Measurements from ENCODE around the gene PLA1A.
"Not testable (repeated sequence)": the region's sequence is repeated elsewhere in the genome, so short reads cannot be mapped to it uniquely, and the experiment has no call there.

PLA1A gene

DNA sequence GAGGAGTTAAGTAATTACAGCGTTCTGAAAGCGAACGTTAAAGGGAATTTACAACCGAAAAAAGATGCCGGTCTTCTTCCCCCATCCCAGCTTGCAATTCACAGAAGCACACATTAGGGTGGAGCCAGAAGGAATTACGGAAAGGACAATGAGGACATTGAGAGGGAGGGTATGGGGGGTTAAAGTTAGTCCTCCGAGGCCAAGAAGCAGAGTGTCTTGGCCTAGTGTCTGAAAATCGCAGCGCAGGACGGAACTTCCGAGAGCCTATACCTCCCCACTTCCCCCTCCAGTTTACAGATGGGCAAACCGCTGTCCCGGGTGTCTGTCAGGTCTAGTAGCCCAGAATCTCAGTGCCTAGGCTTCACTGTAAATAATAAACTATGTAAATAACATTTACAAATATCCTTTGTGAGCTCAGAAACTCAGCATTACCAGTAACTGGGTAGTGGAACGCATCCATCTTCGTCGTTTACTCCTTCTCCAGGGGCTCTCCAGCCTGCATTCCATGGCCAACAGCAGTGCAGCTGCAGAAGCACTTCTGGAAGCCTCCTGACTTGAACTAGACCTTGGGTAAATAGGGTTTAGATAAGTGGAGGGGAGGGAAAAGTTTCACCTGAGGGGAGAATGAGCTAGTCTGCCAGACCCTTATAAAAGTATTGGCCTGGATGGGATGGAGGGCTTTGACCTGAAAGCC, 17.5 kb upstream of the PLA1A start:
- peaks cover 4% of the 10 kb centered on the region for H3K4me1 ChIP-seq (ENCODE audit: control insufficient read depth, insufficient read depth, low read length)
- H3K36me3 ChIP-seq (ENCODE audit: control insufficient read depth, insufficient read depth, low read length) = no peaks in the 10 kb centered on the region
- H3K9me3 ChIP-seq (ENCODE audit: control insufficient read depth, insufficient read depth, low read length) = no peaks in the 10 kb centered on the region
- peak overlapping the region; percentile 84 for H3K4me3 ChIP-seq (ENCODE audit: low read depth, low read length)
- peaks cover 25% of the 10 kb centered on the region for H3K27me3 ChIP-seq (ENCODE audit: control insufficient read depth, insufficient read depth, low read length)
- H3K9ac ChIP-seq (ENCODE audit: low read depth, low read length) = peak overlapping the region; percentile 71

DNA sequence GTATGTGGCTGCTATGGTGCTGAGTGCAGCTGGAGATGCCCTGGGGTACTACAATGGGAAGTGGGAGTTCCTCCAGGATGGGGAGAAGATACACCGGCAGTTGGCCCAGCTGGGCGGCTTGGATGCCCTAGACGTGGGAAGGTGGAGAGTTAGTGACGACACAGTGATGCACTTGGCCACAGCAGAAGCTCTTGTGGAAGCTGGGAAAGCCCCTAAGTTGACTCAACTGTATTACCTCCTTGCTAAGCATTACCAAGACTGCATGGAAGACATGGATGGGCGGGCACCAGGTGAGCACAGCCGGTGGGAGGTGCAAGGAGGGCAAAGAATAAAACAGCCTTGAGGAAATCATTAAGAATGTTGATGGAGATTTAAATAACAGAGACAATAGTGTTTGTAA, 15.5 kb upstream of the PLA1A start:
- Histone ChIP-seq H3K4me3 (ENCODE audit: low read depth, low read length) (no peak overlapping the region), H3K9ac (ENCODE audit: low read depth, low read length) (no peak overlapping the region)

GRCh38 chr3:119585208-119585607, 12.5 kb upstream of the PLA1A start:
- H3K27me3 ChIP-seq (ENCODE audit: control insufficient read depth, insufficient read depth, low read length) = peaks cover 9% of the 10 kb centered on the region

More for the DNA sequence above, 15.5 kb upstream of the PLA1A start:
- Histone ChIP-seq H3K36me3 (ENCODE audit: control insufficient read depth, insufficient read depth, low read length) (no peaks in the 10 kb centered on the region), H3K9me3 (ENCODE audit: control insufficient read depth, insufficient read depth, low read length) (no peaks in the 10 kb centered on the region), H3K4me1 (ENCODE audit: control insufficient read depth, insufficient read depth, low read length) (peaks cover 4% of the 10 kb centered on the region), H3K27me3 (ENCODE audit: control insufficient read depth, insufficient read depth, low read length) (peaks cover 25% of the 10 kb centered on the region)

GRCh38 chr3:119585856-119586570, 11.7 kb upstream of the PLA1A start:
- H3K9ac ChIP-seq (ENCODE audit: low read depth, low read length) = no peak overlapping the region
- H3K27me3 ChIP-seq (ENCODE audit: control insufficient read depth, insufficient read depth, low read length) = peaks cover 5% of the 10 kb centered on the region
- peaks cover 11% of the 10 kb centered on the region for H3K4me1 ChIP-seq (ENCODE audit: control insufficient read depth, insufficient read depth, low read length)
- no peaks in the 10 kb centered on the region for H3K9me3 ChIP-seq (ENCODE audit: control insufficient read depth, insufficient read depth, low read length)
- H3K4me3 ChIP-seq (ENCODE audit: low read depth, low read length) = no peak overlapping the region
- no peaks in the 10 kb centered on the region for H3K36me3 ChIP-seq (ENCODE audit: control insufficient read depth, insufficient read depth, low read length)

More at GRCh38 chr3:119585208-119585607, 12.5 kb upstream of the PLA1A start:
- no peaks in the 10 kb centered on the region for H3K36me3 ChIP-seq (ENCODE audit: control insufficient read depth, insufficient read depth, low read length)
- H3K4me3 ChIP-seq (ENCODE audit: low read depth, low read length) = no peak overlapping the region
- H3K9me3 ChIP-seq (ENCODE audit: control insufficient read depth, insufficient read depth, low read length) = no peaks in the 10 kb centered on the region
- peaks cover 11% of the 10 kb centered on the region for H3K4me1 ChIP-seq (ENCODE audit: control insufficient read depth, insufficient read depth, low read length)
- no peak overlapping the region for H3K9ac ChIP-seq (ENCODE audit: low read depth, low read length)

DNA sequence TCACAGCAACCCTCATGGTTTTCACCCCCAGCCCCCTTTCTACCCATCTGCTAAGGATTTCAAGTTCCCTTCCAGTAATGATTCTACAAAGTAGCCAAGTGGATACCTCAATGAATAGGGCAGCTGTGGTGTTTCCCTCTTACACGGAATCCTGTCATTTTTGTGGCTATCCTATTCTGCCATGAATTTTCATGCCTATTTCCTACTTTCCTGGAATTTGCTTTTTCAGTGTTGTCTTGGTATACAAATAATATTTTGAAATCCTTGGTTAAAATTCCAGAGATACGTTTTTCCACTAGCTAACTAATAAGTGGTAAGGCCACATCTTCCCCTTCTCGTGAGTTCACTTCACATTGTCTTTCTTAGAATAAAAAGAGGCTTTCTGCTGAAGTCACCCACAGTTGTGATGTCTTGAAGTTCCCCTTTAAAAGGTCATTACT, 10.9 kb upstream of the PLA1A start:
- Histone ChIP-seq H3K9ac (ENCODE audit: low read depth, low read length) (no peak overlapping the region), H3K4me3 (ENCODE audit: low read depth, low read length) (no peak overlapping the region), H3K36me3 (ENCODE audit: control insufficient read depth, insufficient read depth, low read length) (no peaks in the 10 kb centered on the region), H3K9me3 (ENCODE audit: control insufficient read depth, insufficient read depth, low read length) (no peaks in the 10 kb centered on the region), H3K4me1 (ENCODE audit: control insufficient read depth, insufficient read depth, low read length) (peaks cover 11% of the 10 kb centered on the region), H3K27me3 (ENCODE audit: control insufficient read depth, insufficient read depth, low read length) (peaks cover under 1% of the 10 kb centered on the region)

DNA sequence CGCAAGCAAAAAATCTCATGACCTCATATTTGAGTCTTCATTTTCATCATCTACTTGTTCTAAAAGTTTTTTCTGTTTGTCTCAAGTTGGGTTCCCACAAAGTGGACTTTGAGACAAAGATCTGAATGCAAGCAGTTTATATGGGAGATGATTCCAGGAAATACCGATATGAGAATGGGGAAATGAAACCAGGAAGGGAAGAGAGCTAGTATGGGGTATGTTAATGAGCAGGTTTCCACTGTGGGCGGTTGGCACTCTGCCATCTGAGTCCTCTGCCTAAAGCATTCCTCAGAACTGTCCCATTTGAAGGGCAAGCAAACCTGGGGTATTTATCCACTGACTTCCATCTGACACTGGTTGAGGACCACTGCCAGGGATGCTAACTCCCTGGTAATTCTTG, 9.6 kb upstream of the PLA1A start:
- Histone ChIP-seq H3K4me1 (ENCODE audit: control insufficient read depth, insufficient read depth, low read length) (peaks cover 11% of the 10 kb centered on the region), H3K9ac (ENCODE audit: low read depth, low read length) (no peak overlapping the region)

GRCh38 chr3:119589102-119589773, 8.4 kb upstream of the PLA1A start:
- no peak overlapping the region for H3K9ac ChIP-seq (ENCODE audit: low read depth, low read length)
- peaks cover 11% of the 10 kb centered on the region for H3K4me1 ChIP-seq (ENCODE audit: control insufficient read depth, insufficient read depth, low read length)
- no peaks in the 10 kb centered on the region for H3K27me3 ChIP-seq (ENCODE audit: control insufficient read depth, insufficient read depth, low read length)
- H3K4me3 ChIP-seq (ENCODE audit: low read depth, low read length) = no peak overlapping the region
- H3K36me3 ChIP-seq (ENCODE audit: control insufficient read depth, insufficient read depth, low read length) = no peaks in the 10 kb centered on the region
- H3K9me3 ChIP-seq (ENCODE audit: control insufficient read depth, insufficient read depth, low read length) = no peaks in the 10 kb centered on the region

More for the DNA sequence above, 9.6 kb upstream of the PLA1A start:
- H3K9me3 ChIP-seq (ENCODE audit: control insufficient read depth, insufficient read depth, low read length) = no peaks in the 10 kb centered on the region
- H3K36me3 ChIP-seq (ENCODE audit: control insufficient read depth, insufficient read depth, low read length) = no peaks in the 10 kb centered on the region
- no peaks in the 10 kb centered on the region for H3K27me3 ChIP-seq (ENCODE audit: control insufficient read depth, insufficient read depth, low read length)
- no peak overlapping the region for H3K4me3 ChIP-seq (ENCODE audit: low read depth, low read length)

DNA sequence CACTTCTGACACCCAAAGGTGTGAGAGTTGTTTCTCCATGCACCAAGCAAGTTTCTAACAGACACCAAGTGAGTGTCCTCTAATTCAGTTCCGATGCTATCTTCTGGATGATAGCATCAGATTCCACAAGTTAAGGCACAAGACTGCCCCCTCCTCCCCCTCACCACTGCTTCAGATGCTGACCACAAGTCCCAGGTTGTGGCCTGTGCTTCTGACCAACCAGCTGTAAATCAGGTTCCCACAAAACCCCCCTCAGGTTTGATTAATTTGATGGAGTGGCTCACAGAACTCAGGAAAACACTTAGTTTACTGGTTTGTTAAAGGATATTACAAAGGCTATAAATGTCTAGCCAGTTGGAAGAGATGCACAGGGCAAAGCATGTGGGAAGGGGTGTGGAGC, 7.0 kb upstream of the PLA1A start:
- peaks cover 11% of the 10 kb centered on the region for H3K4me1 ChIP-seq (ENCODE audit: control insufficient read depth, insufficient read depth, low read length)
- no peak overlapping the region for H3K4me3 ChIP-seq (ENCODE audit: low read depth, low read length)
- no peaks in the 10 kb centered on the region for H3K9me3 ChIP-seq (ENCODE audit: control insufficient read depth, insufficient read depth, low read length)
- H3K9ac ChIP-seq (ENCODE audit: low read depth, low read length) = no peak overlapping the region
- H3K36me3 ChIP-seq (ENCODE audit: control insufficient read depth, insufficient read depth, low read length) = no peaks in the 10 kb centered on the region
- H3K27me3 ChIP-seq (ENCODE audit: control insufficient read depth, insufficient read depth, low read length) = no peaks in the 10 kb centered on the region

DNA sequence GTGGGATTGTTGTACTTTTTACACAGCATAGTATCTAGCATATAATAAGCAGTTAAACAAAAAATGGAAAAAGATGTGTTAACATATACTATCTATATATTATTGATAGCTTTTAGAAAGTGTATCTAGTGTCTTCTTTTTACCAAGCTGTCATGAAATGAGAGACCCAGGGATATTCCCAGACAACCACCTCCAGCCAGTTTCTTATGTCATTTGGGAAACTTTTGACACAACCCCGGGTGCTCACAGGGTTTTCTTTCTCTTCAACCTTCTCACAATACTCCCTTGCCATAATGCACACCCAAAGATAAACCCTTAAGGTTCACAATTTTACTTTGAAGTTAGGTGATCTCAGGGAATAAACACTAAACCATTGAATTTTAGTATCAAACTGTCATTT, 4.8 kb upstream of the PLA1A start:
- Histone ChIP-seq H3K9me3 (ENCODE audit: control insufficient read depth, insufficient read depth, low read length) (no peaks in the 10 kb centered on the region), H3K36me3 (ENCODE audit: control insufficient read depth, insufficient read depth, low read length) (no peaks in the 10 kb centered on the region), H3K4me1 (ENCODE audit: control insufficient read depth, insufficient read depth, low read length) (peaks cover 11% of the 10 kb centered on the region), H3K4me3 (ENCODE audit: low read depth, low read length) (no peak overlapping the region), H3K27me3 (ENCODE audit: control insufficient read depth, insufficient read depth, low read length) (no peaks in the 10 kb centered on the region), H3K9ac (ENCODE audit: low read depth, low read length) (no peak overlapping the region)

DNA sequence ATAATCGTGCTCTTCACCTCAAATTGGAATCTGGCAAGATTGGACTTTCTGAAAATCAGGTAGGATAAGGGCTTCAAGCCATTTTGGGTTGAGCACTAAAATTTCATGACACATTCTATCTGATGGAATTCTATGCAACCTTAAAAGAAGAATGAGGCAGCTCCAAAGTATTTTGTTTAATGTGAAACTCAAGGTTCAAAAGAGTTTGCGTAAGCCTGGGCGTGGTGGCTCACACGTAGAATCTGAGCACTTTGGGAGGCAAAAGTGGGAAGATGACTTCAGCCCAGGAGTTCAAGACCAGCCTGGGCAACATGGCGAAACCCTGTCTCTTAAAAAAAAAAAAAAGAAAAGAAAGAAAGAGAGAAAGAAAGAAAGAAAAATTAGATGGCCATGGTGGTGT, 3.6 kb upstream of the PLA1A start:
- Histone ChIP-seq H3K9ac (ENCODE audit: low read depth, low read length) (no peak overlapping the region), H3K9me3 (ENCODE audit: control insufficient read depth, insufficient read depth, low read length) (no peaks in the 10 kb centered on the region), H3K36me3 (ENCODE audit: control insufficient read depth, insufficient read depth, low read length) (no peaks in the 10 kb centered on the region), H3K4me1 (ENCODE audit: control insufficient read depth, insufficient read depth, low read length) (peaks cover 8% of the 10 kb centered on the region), H3K4me3 (ENCODE audit: low read depth, low read length) (no peak overlapping the region), H3K27me3 (ENCODE audit: control insufficient read depth, insufficient read depth, low read length) (no peaks in the 10 kb centered on the region)

- not testable (repeated sequence) for H3K9me3 ChIP-seq (ENCODE audit: control insufficient read depth, insufficient read depth, low read length); H3K36me3 ChIP-seq (ENCODE audit: control insufficient read depth, insufficient read depth, low read length); H3K9ac ChIP-seq (ENCODE audit: low read depth, low read length); H3K4me3 ChIP-seq (ENCODE audit: low read depth, low read length); H3K27me3 ChIP-seq (ENCODE audit: control insufficient read depth, insufficient read depth, low read length); H3K4me1 ChIP-seq (ENCODE audit: control insufficient read depth, insufficient read depth, low read length)
Observed at GRCh38 chr3:119594929-119595328, 2.8 kb upstream of the PLA1A start.
